ENCODE data around the gene LTBP1.
A peak's percentile ranks its signal among the peaks of the same experiment; 100 is the strongest.

The LTBP1 gene

GRCh38 chr2:33111002-33111446 lies 164.3 kb downstream of the LTBP1 start:
- no peak overlapping the region for H3K4me3 ChIP-seq (ENCODE audit: severe bottlenecking)
- no peaks in the 10 kb centered on the region for H3K27me3 ChIP-seq (ENCODE audit: insufficient read depth, poor library complexity, severe bottlenecking)
- TF ChIP-seq CTCF (IDR thresholded peaks at IDR 0.05; ENCODE audit: poor library complexity, severe bottlenecking), result no peak
- H3K27ac ChIP-seq (ENCODE audit: poor library complexity, severe bottlenecking), result no peak overlapping the region
- H3K9me3 ChIP-seq (ENCODE audit: severe bottlenecking), result no peaks in the 10 kb centered on the region
- ATAC-seq (ENCODE audit: low read depth), result peak; percentile 85
- H3K4me1 ChIP-seq (ENCODE audit: insufficient read depth, poor library complexity, severe bottlenecking), result peaks cover 5% of the 10 kb centered on the region
- no peak for DNase-seq (ENCODE audit: low spot score)
- H3K36me3 ChIP-seq (ENCODE audit: low read depth), result no peaks in the 10 kb centered on the region

GRCh38 chr2:33115196-33115595 lies 168.4 kb downstream of the LTBP1 start:
- ATAC-seq (ENCODE audit: low read depth), result no peak
- no peak overlapping the region for H3K27ac ChIP-seq (ENCODE audit: poor library complexity, severe bottlenecking)
- no peaks in the 10 kb centered on the region for H3K27me3 ChIP-seq (ENCODE audit: insufficient read depth, poor library complexity, severe bottlenecking)
- H3K4me1 ChIP-seq (ENCODE audit: insufficient read depth, poor library complexity, severe bottlenecking), result peaks cover 5% of the 10 kb centered on the region
- DNase-seq (ENCODE audit: low spot score), result no peak
- no peak overlapping the region for H3K4me3 ChIP-seq (ENCODE audit: severe bottlenecking)
- no peaks in the 10 kb centered on the region for H3K36me3 ChIP-seq (ENCODE audit: low read depth)
- TF ChIP-seq CTCF (IDR thresholded peaks at IDR 0.05; ENCODE audit: poor library complexity, severe bottlenecking), result no peak
- no peaks in the 10 kb centered on the region for H3K9me3 ChIP-seq (ENCODE audit: severe bottlenecking)

GRCh38 chr2:33115728-33116127 lies 169.0 kb downstream of the LTBP1 start:
- DNase-seq (ENCODE audit: low spot score) (no peak), ATAC-seq (ENCODE audit: low read depth) (no peak)
- Histone ChIP-seq H3K27me3 (ENCODE audit: insufficient read depth, poor library complexity, severe bottlenecking) (no peaks in the 10 kb centered on the region), H3K9me3 (ENCODE audit: severe bottlenecking) (no peaks in the 10 kb centered on the region), H3K27ac (ENCODE audit: poor library complexity, severe bottlenecking) (no peak overlapping the region), H3K36me3 (ENCODE audit: low read depth) (no peaks in the 10 kb centered on the region), H3K4me1 (ENCODE audit: insufficient read depth, poor library complexity, severe bottlenecking) (peaks cover 3% of the 10 kb centered on the region), H3K4me3 (ENCODE audit: severe bottlenecking) (no peak overlapping the region)
- no peak for TF ChIP-seq CTCF (IDR thresholded peaks at IDR 0.05; ENCODE audit: poor library complexity, severe bottlenecking)

- H3K27ac ChIP-seq (ENCODE audit: poor library complexity, severe bottlenecking), result no peak overlapping the region
- H3K9me3 ChIP-seq (ENCODE audit: severe bottlenecking), result no peaks in the 10 kb centered on the region
- H3K4me3 ChIP-seq (ENCODE audit: severe bottlenecking), result no peak overlapping the region
- ATAC-seq (ENCODE audit: low read depth), result no peak
- H3K36me3 ChIP-seq (ENCODE audit: low read depth), result no peaks in the 10 kb centered on the region
- no peaks in the 10 kb centered on the region for H3K27me3 ChIP-seq (ENCODE audit: insufficient read depth, poor library complexity, severe bottlenecking)
- no peak for DNase-seq (ENCODE audit: low spot score)
- TF ChIP-seq CTCF (IDR thresholded peaks at IDR 0.05; ENCODE audit: poor library complexity, severe bottlenecking), result no peak
- H3K4me1 ChIP-seq (ENCODE audit: insufficient read depth, poor library complexity, severe bottlenecking), result no peaks in the 10 kb centered on the region
Measured at GRCh38 chr2:33116799-33117198, 170.0 kb downstream of the LTBP1 start.

- DNase-seq (ENCODE audit: low spot score), result no peak
- no peaks in the 10 kb centered on the region for H3K9me3 ChIP-seq (ENCODE audit: severe bottlenecking)
- no peak for TF ChIP-seq CTCF (IDR thresholded peaks at IDR 0.05; ENCODE audit: poor library complexity, severe bottlenecking)
- ATAC-seq (ENCODE audit: low read depth), result no peak
- no peaks in the 10 kb centered on the region for H3K36me3 ChIP-seq (ENCODE audit: low read depth)
- no peaks in the 10 kb centered on the region for H3K27me3 ChIP-seq (ENCODE audit: insufficient read depth, poor library complexity, severe bottlenecking)
- no peak overlapping the region for H3K27ac ChIP-seq (ENCODE audit: poor library complexity, severe bottlenecking)
- no peak overlapping the region for H3K4me3 ChIP-seq (ENCODE audit: severe bottlenecking)
- H3K4me1 ChIP-seq (ENCODE audit: insufficient read depth, poor library complexity, severe bottlenecking), result no peaks in the 10 kb centered on the region
Measured at GRCh38 chr2:33118651-33119050, 171.9 kb downstream of the LTBP1 start.

Data from RWPE2 (cell line).